ENCODE results near the gene PPIF.

- TF ChIP-seq POLR2AphosphoS5 (IDR thresholded peaks at IDR 0.05; ENCODE audit: low read depth, low read length) (no peak), TAF1 (IDR thresholded peaks at IDR 0.05; ENCODE audit: borderline replicate concordance, insufficient read depth, low read length) (no peak), FOXP2 (optimal IDR thresholded peaks at IDR 0.05; ENCODE audit: borderline replicate concordance, extremely low read depth, extremely low read length, insufficient read depth) (no peak), SIN3A (IDR thresholded peaks at IDR 0.05; ENCODE audit: borderline replicate concordance, insufficient read depth, low read length) (no peak)
Observed at GRCh38 chr10:79299397-79300241, 47.6 kb upstream of the PPIF start.
